Body of pancreas (tissue), 4 donors: ENCODE data around the gene ILDR2.

Source experiments
- CTCF ChIP-seq, 7 experiments: fragments of 450-650 bp in 4 of 7; fragments of 200-600 bp in 3 of 7; sonication (generic) in 3 of 7; IDR thresholded peaks; one replicate each; pipeline ENCODE4 v1.5.1; 2016 to 2019; ENCODE audit warnings: antibody characterized with exemption in 7 of 7
- POLR2A ChIP-seq, 3 donors: fragments of 450-650 bp; IDR thresholded peaks; one replicate each; pipeline ENCODE4 v1.6.1; 2016; ENCODE audit warnings: antibody characterized with exemption in 3 of 3, mild to moderate bottlenecking in 2 of 3

DNA sequence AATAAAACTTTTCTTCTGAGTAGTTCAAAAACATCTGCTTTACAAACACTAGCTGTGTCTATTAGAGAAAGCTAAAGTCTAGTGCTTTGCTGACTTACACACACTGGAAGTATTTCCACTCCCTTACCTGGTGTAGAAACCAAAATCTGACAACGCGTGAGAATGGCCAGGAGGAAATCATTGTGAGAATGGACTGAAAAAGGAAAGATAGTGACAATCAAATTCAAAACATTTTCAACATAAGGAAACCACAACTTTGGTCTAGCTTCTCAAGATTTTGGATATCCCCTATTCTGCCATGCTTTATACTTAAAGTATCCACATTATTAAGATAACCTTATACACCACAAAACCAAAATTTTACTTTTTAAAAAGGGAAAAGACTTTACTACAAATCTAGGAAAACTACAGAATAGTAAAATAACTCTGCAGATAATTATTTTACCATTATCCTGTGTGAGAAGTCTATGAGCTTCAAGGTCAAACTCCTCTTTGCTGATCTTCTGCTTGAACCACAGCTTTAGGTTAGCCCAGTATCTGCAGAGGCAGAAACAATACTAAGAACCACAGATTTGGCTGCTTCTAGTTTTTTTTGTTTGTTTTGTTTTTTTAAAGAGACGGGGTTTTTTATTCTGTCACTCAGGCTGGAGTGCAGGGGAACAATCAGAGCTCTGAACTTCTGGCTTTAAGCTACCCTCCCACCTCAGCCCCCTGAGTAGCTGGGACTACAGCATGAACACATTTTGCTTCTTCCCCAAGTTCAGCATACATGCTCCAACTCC, 105.8 kb downstream of the ILDR2 start:
- TF ChIP-seq CTCF (IDR thresholded peaks at IDR 0.05): no peak
- TF ChIP-seq POLR2A (IDR thresholded peaks at IDR 0.05): no peak
